Keratinocyte (primary cell): ENCODE data around the gene LPCAT1.

Source experiments
- CTCF ChIP-seq, 3 experiments: IDR thresholded peaks in 1 of 3; conservative IDR thresholded peaks in 1 of 3; optimal IDR thresholded peaks in 1 of 3; 2 replicates in 2 of 3; 3 replicates in 1 of 3; pipeline versions ENCODE3 to v1.5.1; 2011; ENCODE audit warnings: low read length in 3 of 3, mild to moderate bottlenecking in 3 of 3, moderate library complexity in 2 of 3, control low read depth in 1 of 3, inconsistent platforms in 1 of 3; ENCODE audit not compliant: insufficient read depth in 2 of 3; ENCODE audit errors: extremely low read depth in 1 of 3
- EZH2 ChIP-seq: IDR thresholded peaks from one replicate; pipeline ENCODE4 v1.6.1; 2012; ENCODE audit warnings: inconsistent platforms, mild to moderate bottlenecking, low read length, moderate library complexity

- TF ChIP-seq CTCF (optimal IDR thresholded peaks at IDR 0.05 in 1 of 3, IDR thresholded peaks at IDR 0.05 in 1 of 3, conservative IDR thresholded peaks at IDR 0.05 in 1 of 3; ENCODE audit: extremely low read depth in 1 of 3, insufficient read depth in 2 of 3, low read length in 3 of 3) (no peak), EZH2 (no peak)
These were observed 54.9 kb downstream of the LPCAT1 start for GRCh38 chr5:1468629-1469527.
